ENCODE measurements around the gene DBT. TPM values are rescaled to one million over a fixed set of nuclear protein-coding genes. Genes with fewer than 3 reads are reported as not detected.

The DBT gene
- total RNA-seq, 1 experiment from 2014 or later, result 14.1 TPM

DNA sequence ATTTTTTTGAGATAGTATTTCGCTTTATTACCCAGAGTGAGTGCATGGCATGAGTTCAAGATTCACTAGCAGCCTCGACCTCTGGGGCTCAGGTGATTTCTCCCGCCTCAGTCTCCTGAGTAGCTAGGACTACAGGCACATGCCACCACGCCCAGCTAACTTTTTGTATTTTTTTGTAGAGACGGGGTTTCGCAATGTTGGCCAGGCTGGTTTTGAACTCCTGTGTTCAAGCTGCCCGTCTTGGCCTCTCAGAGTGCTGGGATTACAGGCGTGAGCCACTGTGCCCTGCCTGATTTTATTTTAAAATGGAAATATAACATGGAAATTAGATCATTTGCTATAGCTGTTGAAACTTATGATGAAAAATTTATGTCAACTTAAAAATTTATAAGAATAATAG is 46.5 kb upstream of the DBT start:
- Mint-ChIP-seq H3K27ac (ENCODE audit: unreplicated experiment) (no peak overlapping the region), H3K9me3 (ENCODE audit: unreplicated experiment) (no peaks in the 10 kb centered on the region), H3K27me3 (ENCODE audit: insufficient read depth, unreplicated experiment) (no peaks in the 10 kb centered on the region), H3K4me1 (ENCODE audit: low read depth, unreplicated experiment) (no peaks in the 10 kb centered on the region), H3K36me3 (ENCODE audit: insufficient read depth, unreplicated experiment) (peaks cover 7% of the 10 kb centered on the region), H3K4me3 (ENCODE audit: unreplicated experiment) (no peak overlapping the region)
- H3K36me3 ChIP-seq (ENCODE audit: control insufficient read depth, insufficient read depth, low read length), result no peaks in the 10 kb centered on the region
- H3K4me3 ChIP-seq (ENCODE audit: low read depth, low read length), result no peak overlapping the region
- no peak for DNase-seq
- no peaks in the 10 kb centered on the region for H3K27me3 ChIP-seq (replicated peaks; ENCODE audit: control insufficient read depth, insufficient read depth, low read length)
- POLR2A ChIA-PET, result no interaction called here
- no TSS peak for BruUV-seq (replicated peaks)
- no peaks in the 10 kb centered on the region for H3K4me1 ChIP-seq
- no peak for TF ChIP-seq CTCF (IDR thresholded peaks at IDR 0.05; ENCODE audit: insufficient read depth in 1 of 2, low read depth in 1 of 2, low read length in 1 of 2, severe bottlenecking in 1 of 2, unreplicated experiment in 1 of 2)
- intact Hi-C loops (cut with micrococcal nuclease; ENCODE audit: unreplicated experiment), result loop anchor here (5.0 to 10.0 kb wide), 2 partner anchors 56 to 159 kb away; partner anchors contain the start of gene CDC14A
- CTCF ChIA-PET, result no interaction called here
- no peaks in the 10 kb centered on the region for H3K9me3 ChIP-seq

DNA sequence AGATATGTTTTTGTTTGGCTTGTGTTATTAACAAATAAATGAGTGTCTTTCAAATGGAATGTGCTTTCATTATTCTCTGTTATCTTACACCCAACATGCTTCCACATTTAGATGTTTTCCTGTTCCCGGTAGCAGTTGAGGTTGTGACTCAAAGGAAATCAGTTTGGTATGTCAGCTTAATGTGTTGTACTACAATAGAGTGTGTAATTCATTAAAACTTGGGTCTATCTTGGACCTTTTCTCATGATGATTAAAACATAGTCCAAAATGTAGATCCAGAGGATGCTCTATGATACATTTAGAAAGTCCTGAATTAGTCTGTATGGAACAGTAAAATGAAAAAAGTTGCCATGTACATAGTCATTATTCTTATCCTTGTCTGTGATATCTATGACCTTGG is 43.1 kb upstream of the DBT start:
- no peak overlapping the region for H3K4me3 Mint-ChIP-seq (ENCODE audit: unreplicated experiment)
- H3K27me3 ChIP-seq (replicated peaks; ENCODE audit: control insufficient read depth, insufficient read depth, low read length), result no peaks in the 10 kb centered on the region
- intact Hi-C loops (cut with micrococcal nuclease; ENCODE audit: unreplicated experiment), result loop anchor here (10.0 kb wide), 1 partner anchor 162 kb away; no protein-coding TSS in a partner anchor
- no peaks in the 10 kb centered on the region for H3K9me3 Mint-ChIP-seq (ENCODE audit: unreplicated experiment)
- ChIA-PET CTCF (no interaction called here), POLR2A (no interaction called here)
- H3K36me3 ChIP-seq (ENCODE audit: control insufficient read depth, insufficient read depth, low read length), result no peaks in the 10 kb centered on the region; the same call in 1 of the 2 replicates
- TF ChIP-seq CTCF (IDR thresholded peaks at IDR 0.05; ENCODE audit: insufficient read depth in 1 of 2, low read depth in 1 of 2, low read length in 1 of 2, severe bottlenecking in 1 of 2, unreplicated experiment in 1 of 2), result no peak
- no peaks in the 10 kb centered on the region for H3K27me3 Mint-ChIP-seq (ENCODE audit: insufficient read depth, unreplicated experiment)
- H3K27ac Mint-ChIP-seq (ENCODE audit: unreplicated experiment), result no peak overlapping the region
- H3K36me3 Mint-ChIP-seq (ENCODE audit: insufficient read depth, unreplicated experiment), result peaks cover 14% of the 10 kb centered on the region
- H3K9me3 ChIP-seq, result no peaks in the 10 kb centered on the region
- H3K4me3 ChIP-seq (ENCODE audit: low read depth, low read length), result no peak overlapping the region
- H3K4me1 ChIP-seq, result no peaks in the 10 kb centered on the region
- BruUV-seq (replicated peaks), result no TSS peak
- no peak for DNase-seq
- H3K4me1 Mint-ChIP-seq (ENCODE audit: low read depth, unreplicated experiment), result no peaks in the 10 kb centered on the region

DNA sequence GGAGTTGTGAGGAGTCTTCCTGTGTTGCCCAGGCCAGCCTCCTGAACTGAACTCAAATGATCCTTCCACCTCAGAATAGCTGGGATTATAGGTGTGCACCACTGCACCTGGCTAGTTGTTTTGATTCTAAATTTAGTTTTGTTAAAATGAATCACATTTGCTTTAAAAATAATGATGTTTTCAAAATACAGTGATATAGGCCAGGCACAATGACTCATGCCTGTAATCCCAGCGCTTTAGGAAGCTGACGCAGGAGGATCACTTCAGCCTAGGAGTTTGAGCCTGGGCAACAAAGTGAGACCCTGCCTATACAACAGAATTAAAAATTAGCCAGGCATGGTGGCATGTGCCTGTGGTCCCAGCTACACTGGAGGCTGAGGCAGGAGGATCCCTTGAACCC is 40.7 kb upstream of the DBT start:
- ChIA-PET POLR2A (no interaction called here), CTCF (no interaction called here)
- intact Hi-C loops (cut with micrococcal nuclease; ENCODE audit: unreplicated experiment), result loop anchor here (10.0 kb wide), 1 partner anchor 165 kb away; no protein-coding TSS in a partner anchor
- BruUV-seq (replicated peaks), result no TSS peak
- no peak for DNase-seq
- peaks cover 29% of the 10 kb centered on the region for H3K36me3 Mint-ChIP-seq (ENCODE audit: insufficient read depth, unreplicated experiment)
- H3K4me1 Mint-ChIP-seq (ENCODE audit: low read depth, unreplicated experiment), result no peaks in the 10 kb centered on the region
- Histone ChIP-seq H3K9me3 (no peaks in the 10 kb centered on the region), H3K27me3 (replicated peaks; ENCODE audit: control insufficient read depth, insufficient read depth, low read length) (no peaks in the 10 kb centered on the region), H3K4me1 (no peaks in the 10 kb centered on the region), H3K4me3 (ENCODE audit: low read depth, low read length) (no peak overlapping the region), H3K36me3 (ENCODE audit: control insufficient read depth, insufficient read depth, low read length) (no peaks in the 10 kb centered on the region; the same call in 1 of the 2 replicates)
- H3K27me3 Mint-ChIP-seq (ENCODE audit: insufficient read depth, unreplicated experiment), result no peaks in the 10 kb centered on the region
- H3K4me3 Mint-ChIP-seq (ENCODE audit: unreplicated experiment), result no peak overlapping the region
- H3K9me3 Mint-ChIP-seq (ENCODE audit: unreplicated experiment), result no peaks in the 10 kb centered on the region
- TF ChIP-seq CTCF (IDR thresholded peaks at IDR 0.05; ENCODE audit: insufficient read depth in 1 of 2, low read depth in 1 of 2, low read length in 1 of 2, severe bottlenecking in 1 of 2, unreplicated experiment in 1 of 2), result no peak
- H3K27ac Mint-ChIP-seq (ENCODE audit: unreplicated experiment), result no peak overlapping the region

All from Caco-2 (cell line).